Dermis microvascular lymphatic vessel endothelial cell (primary cell): ENCODE data around the gene RNF123. TPM values are rescaled to one million over a fixed set of nuclear protein-coding genes. Genes with fewer than 3 reads are reported as not detected.

Experiments used
- DNase-seq, 2 donors: peaks; one replicate each; pipeline versions ENCODE4 v3.0.0 to v3.0.0-alpha.2; 2010; ENCODE audit warnings: low read depth in 2 of 2
- total RNA-seq: library from RNA; depleted of rRNA; stranded (reverse); fragments of >200 nt; gene quantifications from 2 replicates; pipeline ENCODE4 v1.2.1, GENCODE V29; 2014

The RNF123 gene
- total RNA-seq, 1 donor from 2014 or later: 18.4 TPM

DNA sequence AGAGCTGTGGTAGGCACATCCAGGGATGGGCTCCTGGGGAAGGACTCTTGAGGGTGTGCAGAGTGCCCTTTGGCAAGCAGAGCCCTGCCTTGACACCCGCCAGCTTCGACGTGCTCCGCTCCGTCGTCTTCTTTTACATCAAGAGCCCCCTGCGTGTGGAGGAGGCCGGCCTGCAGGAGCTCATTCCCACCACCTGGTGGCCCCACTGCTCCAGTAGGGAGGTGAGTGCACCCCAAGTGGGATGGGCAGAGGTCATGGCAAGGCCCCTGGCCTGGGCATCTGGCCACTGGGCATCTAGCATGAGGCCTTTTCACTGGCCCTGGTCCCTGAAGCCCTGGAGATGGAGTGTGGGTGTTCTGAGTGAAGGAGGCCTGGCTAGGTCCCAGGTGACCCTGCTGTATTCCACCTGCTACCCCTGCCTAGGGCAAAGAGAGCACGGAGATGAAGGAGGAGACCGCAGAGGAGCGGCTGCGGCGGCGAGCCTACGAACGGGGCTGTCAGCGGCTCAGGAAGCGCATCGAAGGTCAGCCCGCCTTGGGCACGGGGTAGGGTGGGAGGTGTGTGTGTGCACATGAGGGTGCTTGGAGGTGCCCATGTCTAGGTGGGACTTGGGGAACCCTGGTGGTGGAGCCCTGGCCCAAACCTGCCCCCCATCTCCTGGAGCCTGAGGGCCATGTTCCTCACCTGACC is 12.2 kb downstream of the RNF123 start:
- DNase-seq: peak in 1 of 2 donors; percentile 23

DNA sequence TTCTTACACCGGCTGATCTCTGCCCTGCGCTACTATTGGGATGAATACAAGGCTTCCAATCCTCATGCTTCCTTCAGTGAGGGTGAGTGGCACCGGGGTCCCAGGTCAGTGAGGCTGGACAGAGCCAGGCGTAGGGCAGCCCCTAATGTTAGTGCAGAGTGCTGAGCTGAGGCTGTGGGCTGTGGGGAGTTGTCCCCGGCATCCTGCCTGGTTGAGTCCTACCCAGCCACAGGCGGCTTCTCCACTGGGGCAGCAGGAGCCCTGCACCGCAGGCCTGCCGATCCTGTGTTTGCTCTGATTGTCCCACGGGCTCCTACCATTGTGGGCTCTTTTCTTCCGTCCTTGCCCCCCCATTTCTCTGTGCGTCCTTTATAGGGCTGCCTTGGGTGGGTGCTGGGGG is 13.3 kb downstream of the RNF123 start:
- no peak for DNase-seq

- peak; percentile 56 to 75 for DNase-seq
These were observed 14.1 kb downstream of the RNF123 start for GRCh38 chr3:49703443-49703927.

DNA sequence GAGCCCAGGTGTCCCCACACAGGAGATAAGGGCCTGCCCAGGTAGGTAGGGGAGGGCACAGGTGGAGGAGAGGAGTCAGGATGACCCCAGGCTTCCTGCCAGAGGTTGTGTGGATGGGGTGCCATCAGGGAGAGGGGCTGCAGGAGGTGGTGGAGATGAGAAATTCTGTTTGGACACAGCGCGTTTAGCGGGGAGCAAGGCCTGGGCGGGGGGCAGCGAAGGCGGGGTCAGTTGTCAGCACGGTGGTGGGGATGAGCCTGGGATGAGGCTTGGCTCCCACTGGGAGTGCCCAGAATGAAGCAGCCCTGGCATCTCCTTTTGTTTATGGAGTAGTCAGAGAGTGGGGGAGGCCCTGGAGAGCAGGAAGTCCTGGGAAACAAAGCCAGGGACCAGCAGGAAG is 14.6 kb downstream of the RNF123 start:
- DNase-seq: peak in 1 of 2 donors; percentile 23

- DNase-seq: no peak
These were observed 15.3 kb downstream of the RNF123 start for GRCh38 chr3:49704629-49705028.

DNA sequence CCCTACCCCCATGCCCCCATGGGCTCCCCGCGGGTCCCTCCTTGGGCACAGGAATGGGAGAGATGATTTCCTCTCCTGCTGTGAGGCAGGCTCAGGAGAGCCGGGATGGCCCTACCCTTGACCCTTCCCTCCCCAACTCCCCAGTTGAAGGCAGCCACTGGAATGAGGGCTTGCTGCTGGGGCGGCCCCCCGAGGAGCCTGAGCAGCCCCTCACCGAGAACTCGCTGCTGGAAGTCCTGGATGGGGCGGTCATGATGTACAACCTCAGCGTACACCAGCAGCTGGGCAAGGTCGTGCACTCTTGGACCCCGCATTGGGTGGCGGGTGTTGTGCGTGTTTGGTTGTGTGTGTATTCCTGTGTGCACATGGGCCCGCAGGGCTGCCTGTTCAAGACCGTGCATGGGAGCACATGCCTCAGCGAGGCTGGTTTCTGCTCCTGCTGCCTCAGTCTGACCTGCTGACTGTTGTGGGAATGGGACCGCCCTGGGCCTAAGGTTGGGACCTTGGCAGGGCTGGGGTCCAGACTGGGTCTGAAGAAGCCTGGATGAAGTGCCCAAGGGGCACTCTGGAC is 16.1 kb downstream of the RNF123 start:
- DNase-seq: no peak

DNA sequence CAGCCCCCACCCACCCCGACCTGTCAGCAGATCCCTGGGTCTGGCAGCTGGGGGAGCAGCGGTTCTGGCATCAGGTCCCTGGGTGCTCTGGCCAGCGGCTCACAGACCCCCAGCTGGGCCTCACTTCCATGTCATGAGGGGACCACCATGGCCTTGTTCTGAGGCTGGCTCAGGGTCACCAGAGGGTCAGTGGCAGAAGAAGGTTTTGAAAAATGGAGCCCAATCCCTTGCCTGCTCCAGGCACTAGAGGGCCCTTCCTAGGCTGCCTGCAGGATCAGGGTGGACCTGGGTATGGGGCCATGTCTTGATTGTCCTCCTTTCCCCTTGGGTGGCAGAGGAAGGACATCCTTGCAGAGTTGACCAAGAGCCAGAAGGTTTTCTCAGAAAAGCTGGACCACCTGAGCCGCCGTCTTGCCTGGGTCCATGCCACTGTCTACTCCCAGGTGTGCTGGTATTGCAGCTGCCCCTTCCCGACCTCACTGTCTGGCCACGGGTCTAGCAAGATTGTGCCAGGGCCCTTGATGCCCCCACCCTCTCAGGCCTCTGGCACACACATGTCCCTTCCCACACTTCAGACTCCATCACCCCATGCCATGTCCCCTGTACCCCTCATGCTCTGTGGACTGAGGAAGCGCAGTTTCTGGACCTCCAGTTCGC is 17.2 kb downstream of the RNF123 start:
- no peak for DNase-seq

DNA sequence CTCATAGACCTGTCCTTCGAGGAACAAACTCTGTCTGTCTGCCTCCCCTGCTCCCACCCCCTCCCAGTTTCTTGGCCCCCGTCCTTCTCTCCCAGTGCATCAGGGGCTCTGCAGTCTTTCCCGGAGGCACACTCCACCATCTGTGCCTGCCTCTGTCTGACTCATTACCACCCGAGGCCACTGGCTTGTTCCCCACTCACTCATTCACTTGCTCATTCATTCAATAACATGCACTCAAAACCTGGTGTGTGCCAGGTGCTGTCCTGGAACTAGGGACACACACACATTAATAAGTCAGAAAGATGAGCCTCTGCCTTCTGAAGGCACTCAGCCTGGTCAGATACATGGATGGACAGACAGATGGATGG is 17.7 kb downstream of the RNF123 start:
- DNase-seq: no peak

- no peak for DNase-seq
These were observed 20.5 kb downstream of the RNF123 start for GRCh38 chr3:49709852-49710251.

DNA sequence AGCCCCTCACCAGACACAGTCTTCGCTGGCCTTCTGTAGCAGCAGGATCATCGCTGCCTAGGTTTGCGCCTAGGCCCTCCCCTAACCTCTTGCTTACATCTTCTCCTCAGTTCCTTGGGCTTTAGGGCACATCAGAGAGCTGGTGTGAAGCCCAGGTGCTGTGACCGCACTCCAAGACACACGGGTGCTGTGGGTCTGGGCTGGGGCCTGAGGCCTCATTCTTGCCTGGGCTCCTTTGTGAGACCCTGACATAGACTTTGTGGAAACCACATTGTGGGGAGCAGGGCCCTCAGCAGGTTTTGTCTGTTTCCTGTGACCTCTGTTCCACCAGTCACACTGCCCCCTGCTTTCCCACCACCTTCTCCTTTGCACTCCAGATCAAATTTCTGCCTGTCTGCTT is 22.1 kb downstream of the RNF123 start:
- no peak for DNase-seq

DNA sequence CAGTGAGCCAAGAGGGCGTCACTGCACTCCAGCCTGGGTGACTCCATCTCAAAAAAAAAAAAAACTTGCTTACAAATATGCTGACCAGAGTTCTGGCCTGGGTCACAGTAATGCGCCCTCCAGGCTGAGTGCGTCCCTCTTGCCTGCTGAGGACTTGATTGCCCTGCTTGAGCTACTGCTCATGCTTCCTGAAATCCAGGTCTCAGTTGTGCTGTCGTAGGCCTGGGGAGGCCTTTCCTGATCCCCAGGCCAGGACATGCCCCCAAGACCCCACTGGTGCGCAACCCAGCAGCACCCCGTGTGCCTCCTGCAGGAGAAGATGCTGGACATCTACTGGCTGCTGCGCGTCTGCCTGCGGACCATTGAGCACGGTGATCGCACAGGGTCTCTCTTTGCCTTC is 22.8 kb downstream of the RNF123 start:
- no peak for DNase-seq

GRCh38 chr3:49712631-49713317 is 23.4 kb downstream of the RNF123 start:
- DNase-seq: no peak

GRCh38 chr3:49713336-49714105 is 24.2 kb downstream of the RNF123 start:
- no peak for DNase-seq

DNA sequence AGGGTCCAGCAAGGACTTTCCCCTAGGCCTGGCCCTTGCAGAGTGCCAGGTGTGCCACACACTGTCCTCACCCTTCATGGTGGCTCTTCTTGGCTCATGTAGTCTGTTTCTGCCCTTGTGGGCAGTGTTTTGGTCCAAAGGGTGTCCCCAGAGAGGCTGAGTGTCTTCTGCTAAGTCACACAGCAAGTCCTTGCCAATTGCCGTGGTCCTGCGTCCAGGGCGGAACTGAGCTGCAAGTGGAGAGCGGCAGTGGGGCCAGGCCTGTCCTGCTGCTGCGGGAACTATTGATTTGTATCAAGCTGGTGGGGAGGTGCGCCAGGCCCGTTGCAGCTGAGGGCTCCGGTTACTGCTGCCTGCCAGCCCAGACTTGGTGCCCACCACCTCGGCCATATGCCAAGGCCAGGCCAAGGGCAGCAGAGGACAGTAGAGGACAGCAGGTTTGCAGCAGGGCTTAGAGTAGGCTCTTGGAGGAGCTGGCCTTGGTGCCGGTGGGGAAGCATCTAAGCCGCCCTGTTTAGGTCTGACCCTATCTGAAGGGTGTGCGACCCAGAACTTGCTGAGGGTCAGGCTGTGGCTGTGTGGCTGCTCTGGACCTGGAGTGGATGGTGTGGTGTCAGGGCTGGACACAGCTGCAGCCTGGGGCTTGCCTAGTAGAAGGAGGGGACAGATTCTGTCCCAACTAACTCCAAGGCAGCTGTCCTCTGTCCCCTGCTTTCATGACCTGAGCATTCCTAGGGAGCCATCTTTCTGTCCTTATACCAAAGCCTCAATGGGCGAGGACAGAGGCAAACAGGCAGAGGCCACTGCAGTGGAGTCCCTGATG is 25.6 kb downstream of the RNF123 start:
- DNase-seq: no peak

DNA sequence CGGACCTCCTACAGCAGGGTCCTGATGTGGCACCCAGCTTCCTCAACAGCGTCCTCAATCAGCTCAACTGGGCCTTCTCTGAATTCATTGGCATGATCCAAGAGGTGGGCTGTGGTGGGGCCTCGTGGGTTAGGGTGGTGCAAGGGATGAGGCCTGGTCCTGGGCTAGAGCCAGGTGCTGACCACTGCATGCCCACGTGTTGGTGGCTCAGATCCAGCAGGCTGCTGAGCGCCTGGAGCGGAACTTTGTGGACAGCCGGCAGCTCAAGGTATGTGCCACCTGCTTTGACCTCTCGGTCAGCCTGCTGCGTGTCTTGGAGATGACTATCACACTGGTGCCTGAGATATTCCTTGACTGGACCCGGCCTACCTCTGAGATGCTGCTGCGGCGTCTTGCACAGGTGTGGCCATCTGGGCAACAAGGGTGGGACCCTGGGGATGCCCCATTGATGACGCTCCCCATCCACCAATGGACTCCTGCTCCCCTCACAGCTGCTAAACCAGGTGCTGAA is 26.3 kb downstream of the RNF123 start:
- no peak for DNase-seq

GRCh38 chr3:49716169-49716568 is 26.8 kb downstream of the RNF123 start:
- DNase-seq: no peak

- DNase-seq: no peak
These were observed 27.4 kb downstream of the RNF123 start for GRCh38 chr3:49716691-49717210.

DNA sequence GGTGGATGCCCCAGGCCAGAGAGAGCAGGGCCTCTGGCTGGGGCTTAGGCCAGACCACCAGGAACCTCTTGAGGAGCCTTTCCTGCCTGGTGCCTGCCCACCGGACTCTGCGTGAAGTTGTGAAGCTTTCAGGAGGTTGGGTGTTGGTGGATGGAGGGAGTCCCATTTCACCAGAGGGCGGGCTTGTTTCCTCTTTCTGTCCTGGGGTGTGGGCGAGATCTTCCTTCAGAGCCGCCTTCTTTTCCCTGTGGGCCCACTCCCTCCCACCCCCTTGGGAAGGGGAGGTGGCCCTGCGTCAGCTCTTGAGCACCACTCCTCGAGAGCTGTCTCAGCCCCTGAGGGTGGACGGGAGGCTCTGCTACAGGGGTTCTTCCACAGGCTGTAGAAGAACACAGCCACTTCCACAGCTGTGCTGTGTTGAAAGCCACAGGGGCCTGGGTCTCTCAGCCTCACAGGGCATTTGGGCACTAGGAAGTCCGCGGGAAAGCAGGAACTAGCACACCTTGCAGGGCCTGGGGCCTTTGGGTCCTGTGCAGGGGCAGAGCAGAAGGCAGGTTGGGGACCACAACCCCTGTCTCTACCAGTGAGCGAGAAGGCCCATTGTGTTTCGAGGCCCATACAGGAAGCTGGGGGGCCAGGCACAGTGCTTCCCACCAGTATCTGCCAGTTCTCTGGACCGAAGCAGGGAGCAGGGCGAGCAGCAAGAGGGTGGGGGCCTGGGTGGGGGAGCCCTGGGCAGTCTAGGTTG is 28.0 kb downstream of the RNF123 start:
- DNase-seq: no peak
